Stimulated activated CD8-positive, alpha-beta memory T cell treated with anti-CD3 and anti-CD28 coated beads, Interleukin-12 subunit alpha, Interleukin-12 subunit beta, amount 100 ng/mL, for 1 hour (primary cell): ENCODE measurements around the gene MYH4.

Experiments
- DNase-seq: peaks from one replicate; pipeline ENCODE4 v3.0.0-alpha.2; 2020; ENCODE audit warnings: low read depth

MYH4 gene

DNA sequence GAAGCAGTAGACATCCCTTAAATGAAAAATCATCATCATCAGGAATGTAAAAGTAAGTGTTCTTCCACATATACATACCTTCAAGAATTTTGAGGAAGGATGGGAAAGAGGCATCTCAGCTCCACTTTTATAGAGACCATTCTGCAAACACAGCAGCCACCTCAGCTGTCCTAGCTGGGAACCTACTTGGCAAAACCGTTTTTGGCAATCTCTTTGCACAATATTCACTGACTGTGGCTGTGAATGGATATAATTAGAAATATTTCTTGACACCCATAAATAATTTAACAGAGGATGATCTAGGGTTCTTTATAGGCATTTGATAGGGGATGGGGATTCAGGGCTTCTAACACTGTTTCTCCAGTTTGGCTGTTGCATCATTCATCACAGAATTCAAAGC is at the start of gene MYH4:
MYH4 (minus strand) TSS at position 101 of the 400 bp plus-strand sequence. CDS start 2,814 bp downstream, outside the sequence.
- no peak for DNase-seq

DNA sequence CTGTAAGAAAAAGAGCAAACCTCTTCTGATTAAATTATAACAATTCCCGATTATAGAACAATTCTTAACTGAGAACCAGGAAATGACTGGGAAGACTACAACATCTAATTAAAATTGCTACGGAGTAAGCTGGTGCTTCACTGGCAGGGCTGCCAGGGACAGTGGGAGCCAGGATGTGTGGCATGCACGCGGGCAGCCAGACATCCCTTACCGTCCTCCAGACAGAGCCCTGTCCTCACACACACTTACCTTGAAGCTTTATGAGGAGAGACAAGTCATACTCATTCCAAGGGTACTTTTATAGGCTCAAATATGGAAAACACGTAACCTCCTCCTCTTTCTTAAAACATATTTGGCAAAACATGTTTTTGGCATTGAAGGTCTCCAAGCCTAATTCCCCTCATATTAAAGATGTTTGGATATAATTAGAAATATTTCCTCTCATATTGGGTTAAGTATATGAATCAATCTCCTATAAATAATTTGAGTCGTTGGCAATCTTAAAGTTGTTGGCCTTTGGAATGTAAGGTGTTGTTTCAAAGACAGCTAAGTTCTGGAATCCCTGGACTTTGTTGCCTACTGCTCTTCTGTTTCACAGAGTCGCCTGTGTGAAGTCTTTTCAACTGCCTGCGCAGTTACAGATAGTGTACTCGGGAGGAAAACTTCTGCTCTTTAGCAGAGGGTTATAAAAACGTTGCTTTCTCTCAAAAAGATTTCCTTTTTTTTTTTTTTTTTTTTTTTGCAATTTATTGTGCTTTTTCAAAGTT is 49.1 kb upstream of the MYH4 start, which contains the start of gene MYH1:
MYH1 (minus strand) TSS at position 272 of the 767 bp plus-strand sequence. CDS start 1,900 bp downstream, outside the sequence.
- DNase-seq = no peak

DNA sequence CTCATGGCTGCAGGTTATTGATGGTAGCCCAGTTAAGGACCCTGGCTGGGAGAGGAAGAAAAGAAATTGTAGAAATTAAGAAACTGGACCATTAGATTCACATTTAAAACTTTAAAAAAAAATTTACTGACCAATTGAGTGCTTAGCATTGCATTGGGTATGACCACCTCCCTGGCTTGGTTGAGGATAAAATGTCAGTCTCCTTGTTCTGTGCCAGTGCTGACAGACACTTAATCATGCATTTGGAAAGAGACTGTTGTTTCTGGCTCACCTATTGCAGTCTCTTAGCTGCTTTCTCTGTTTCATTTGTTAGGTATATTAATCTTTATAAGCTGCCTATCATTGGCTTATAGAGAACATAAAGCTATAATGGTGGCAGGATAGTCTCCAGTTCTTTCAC is 47.3 kb upstream of the MYH4 start:
- DNase-seq = no peak

DNA sequence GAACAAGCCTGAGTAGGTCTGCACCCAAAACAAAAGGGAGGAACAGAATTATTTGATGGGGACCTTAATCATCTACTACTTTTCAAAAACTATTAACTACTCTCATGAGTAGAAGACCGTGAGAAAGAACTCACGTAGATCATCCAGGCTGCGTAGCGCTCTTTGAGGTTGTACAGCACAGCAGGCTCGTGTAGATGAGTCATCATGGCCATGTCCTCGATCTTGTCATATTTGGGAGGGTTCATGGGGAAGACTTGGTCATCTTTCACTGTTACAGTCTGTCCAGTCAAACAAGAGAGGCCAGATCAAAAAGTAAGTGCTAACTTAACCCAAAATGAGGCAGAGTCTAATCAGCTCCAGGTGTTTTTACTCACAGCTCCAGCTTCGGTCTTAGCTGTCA is 46.7 kb upstream of the MYH4 start:
- no peak for DNase-seq

DNA sequence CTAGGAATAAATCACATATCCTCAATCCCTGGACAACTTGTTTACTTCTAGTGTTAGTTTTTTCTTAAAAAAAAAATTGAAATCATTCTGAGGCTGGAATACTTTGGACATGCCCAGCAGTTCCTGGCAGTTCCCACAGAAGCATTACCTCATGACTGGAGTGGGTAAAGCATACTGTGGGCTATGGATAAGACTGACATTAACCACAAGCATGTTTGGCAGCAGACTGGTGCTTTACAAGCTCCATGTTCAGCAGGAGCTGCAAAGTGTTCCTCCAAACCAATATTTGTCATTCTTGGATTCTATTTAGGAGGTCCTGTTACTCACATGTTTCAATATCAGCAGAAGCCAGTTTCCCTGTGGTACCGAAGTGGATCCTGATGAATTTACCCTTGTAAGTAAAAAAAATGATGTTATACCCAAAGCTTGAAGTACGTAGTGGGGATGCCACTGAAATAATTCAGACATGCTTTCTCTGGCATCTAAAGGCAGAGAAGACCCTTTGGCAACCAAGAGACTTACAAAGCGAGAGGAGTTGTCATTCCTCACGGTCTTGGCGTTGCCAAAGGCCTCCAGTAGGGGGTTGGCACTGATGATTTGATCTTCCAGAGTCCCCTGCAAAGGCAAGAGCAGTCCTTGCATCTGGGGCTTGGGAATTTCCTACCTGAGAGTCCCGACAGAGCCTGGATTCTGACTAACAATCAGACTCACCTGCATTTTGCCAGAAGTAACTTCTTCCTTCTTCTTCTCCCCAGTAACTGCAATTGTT is 44.1 kb upstream of the MYH4 start:
- DNase-seq = no peak

DNA sequence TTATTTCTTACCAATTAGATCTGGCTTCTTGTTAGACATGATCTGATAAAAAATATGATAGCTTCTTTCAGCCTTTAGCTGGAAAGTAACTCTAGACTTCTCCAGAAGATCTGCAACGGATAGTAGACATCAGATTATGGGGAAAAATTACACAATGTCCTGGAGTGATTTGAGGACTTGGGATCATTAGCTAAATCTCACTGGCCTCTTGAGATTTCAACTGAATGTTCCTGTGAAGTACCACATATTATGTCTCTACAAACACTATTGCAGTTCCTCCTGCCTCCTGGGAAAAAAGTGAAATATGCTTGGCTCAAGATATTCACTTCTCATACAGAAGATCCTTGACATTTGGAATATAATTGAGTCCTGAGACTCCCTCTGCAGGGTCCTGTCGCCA is 43.5 kb upstream of the MYH4 start:
- no peak for DNase-seq

DNA sequence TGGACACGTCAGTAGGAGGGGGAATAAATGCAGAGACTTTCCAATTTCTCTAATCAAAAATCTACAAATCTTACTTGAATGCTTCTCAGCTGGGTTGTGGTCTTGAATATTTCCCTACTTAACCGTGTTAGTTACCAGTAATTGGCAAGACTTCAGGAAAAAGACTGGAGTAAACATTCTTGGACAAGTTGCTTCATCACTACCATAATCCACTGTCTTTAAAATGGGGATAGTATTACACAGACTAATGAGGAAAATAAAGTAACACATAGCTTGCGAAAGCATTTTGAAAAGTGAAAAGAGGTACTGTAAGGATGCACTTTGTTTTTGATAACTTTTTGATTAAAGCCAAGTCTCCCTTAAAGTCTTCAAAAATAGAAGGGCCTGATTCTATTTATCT is 30.6 kb upstream of the MYH4 start:
- no peak for DNase-seq

DNA sequence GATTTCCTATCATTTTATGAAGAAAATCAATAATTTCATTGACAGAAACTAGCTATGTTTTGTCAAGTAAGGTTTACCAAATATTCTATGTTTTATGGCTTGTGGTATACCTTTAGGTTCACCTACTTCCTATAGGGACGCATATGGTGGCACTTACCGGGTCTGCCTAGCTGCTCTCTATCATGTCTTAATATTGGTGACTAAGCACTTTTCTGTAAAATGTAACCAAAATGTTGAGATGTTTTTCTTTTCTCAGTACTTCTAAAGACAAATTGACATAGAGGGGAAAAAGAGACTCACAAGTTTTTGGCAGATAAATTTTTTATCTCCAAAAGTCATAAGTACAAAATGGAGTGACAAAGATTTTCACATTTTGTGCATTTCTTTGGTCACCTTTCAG is 22.6 kb upstream of the MYH4 start:
- no peak for DNase-seq

DNA sequence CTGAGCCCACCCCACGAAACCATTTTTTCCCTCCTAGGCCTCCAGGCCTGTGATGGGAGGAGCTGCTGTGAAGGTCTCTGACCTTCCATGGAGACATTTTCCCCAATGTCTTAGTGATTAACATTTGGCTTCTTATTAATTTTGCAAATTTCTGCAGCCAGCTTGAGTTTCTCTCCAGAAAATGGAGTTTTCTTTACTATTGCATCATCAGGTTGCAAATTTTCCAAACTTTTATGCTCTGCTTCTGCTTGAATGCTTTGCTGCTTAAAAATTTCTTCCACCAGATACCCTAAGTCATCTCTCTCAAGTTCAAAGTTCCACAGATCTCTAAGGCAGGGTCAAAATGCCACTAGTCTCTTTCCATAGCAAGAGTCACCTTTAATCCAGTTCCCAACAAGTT is 12.9 kb upstream of the MYH4 start:
- no peak for DNase-seq

DNA sequence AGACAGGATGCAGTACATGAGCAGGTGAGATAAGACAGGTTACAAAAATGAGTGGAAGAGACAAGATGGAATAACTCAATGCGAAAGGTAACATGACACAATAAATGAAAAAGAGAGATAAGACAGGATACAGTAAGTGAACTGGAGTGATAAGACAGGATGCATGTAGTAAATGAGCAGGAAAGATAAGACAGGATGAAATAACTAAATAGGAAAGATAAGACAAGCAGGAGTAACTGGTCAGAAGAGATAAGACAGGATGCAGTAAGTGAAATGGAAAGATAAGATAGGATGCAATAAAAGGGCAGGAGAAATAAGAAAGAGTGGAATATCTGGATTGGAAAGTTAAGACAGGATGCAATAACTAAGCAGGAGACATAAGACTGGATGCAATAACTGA is 8.3 kb upstream of the MYH4 start:
- no peak for DNase-seq

DNA sequence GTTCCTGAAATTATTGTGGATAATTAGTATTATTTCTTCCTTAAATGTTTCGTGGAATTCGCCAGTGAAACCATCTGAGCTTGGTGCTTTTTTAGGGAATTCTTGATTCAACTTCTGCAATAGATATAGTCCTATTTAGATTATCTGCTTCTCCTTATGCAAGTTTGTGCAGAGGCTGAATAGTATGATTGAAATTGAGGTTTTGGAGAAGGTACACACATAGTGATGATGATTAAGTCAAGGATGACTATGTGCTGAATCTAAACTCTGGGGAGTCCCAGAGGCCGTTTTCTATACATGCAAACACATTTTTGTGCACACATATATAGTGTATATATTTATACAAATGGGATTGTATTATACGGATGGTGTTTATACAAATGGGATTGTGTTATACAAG is 5.2 kb upstream of the MYH4 start:
- DNase-seq = no peak

DNA sequence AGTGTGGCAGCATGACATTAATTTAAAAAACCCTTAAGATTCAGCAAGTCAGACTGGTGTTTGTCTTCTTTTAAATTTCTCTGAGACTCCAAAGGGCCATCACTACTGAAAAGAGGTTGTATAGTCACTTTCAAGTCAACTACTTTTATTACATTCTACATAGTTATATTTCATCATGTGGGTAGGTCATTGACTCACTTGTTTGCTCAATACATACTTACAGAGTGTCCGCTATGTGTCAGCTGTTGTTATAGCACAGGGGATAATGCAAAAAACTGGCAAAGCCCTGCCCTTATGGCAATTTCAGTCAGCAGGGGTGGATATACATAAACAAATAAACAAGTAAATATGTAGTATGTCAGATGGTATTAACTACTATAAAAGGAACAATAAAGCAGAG is 2.5 kb upstream of the MYH4 start:
- DNase-seq = no peak

DNA sequence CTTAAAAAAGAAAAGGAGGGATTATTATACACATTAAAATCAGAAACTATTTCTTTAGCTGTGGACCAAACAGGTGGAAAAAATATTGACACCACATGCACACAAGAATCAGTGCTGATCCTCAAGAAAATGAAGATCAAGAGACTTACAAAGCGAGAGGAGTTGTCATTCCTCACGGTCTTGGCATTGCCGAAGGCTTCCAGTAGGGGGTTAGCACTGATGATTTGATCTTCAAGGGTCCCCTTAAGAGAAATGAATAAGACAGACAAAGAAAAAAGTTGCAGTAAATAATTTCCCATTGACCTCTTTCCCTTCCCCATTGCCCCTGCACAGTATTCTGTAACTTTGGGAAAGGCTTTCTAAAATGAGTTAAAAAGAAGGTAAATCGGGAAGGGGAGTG is 6.0 kb downstream of the MYH4 start:
- DNase-seq = no peak

DNA sequence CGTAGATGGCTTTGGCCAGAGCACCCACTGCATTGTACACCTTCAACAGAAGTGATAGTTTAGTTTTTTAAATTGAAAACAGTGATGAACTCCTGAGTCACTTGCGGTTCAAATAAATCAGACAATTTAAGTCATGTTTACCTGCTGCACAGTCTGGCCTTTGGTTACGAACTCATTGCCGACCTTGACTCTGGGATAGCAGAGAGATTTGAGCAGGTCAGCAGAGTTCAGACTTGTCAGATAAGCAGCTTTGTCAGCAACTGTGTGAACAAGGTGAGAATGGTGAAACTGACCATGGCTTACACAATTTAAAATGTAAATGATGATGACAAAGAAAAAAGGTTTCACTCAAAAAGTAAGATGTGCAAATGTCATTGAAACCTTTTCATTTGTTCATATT is 9.3 kb downstream of the MYH4 start:
- no peak for DNase-seq

DNA sequence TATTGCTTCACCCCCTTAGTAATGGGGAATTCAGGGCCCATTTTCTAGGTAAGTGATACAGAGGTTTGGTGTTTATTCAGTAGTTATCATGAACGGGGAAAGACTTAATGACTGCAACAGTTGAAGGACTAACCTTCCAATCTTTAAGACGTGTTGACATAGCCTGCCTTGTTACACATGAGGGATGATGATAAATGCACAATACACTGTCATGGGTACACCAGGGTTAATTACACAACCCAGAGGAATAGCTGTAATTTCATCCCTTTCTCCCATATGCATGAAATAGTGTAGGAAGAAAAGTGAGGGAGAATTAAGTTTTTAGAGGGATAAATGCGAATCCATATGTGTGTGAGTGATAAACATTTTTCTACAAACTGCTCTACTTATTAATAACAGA is 10.7 kb downstream of the MYH4 start:
- no peak for DNase-seq

DNA sequence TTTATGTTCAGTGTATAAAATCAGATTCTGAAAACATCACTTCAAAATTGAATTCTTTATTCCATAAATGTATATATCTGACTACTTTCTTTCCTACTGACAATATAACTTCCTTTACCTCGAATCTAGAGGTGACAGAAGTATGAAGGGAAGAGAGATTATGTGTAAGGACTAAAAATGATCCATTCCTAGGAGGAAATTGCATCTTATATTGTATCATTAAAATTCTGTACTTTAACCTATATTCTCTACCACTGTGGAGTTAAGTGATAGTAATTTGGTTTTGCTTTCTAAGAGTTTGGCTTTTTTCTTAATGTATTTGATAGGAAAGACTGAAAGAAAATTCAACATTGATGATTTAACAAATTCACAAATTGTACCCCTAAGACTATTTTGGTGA is 11.4 kb downstream of the MYH4 start:
- no peak for DNase-seq

DNA sequence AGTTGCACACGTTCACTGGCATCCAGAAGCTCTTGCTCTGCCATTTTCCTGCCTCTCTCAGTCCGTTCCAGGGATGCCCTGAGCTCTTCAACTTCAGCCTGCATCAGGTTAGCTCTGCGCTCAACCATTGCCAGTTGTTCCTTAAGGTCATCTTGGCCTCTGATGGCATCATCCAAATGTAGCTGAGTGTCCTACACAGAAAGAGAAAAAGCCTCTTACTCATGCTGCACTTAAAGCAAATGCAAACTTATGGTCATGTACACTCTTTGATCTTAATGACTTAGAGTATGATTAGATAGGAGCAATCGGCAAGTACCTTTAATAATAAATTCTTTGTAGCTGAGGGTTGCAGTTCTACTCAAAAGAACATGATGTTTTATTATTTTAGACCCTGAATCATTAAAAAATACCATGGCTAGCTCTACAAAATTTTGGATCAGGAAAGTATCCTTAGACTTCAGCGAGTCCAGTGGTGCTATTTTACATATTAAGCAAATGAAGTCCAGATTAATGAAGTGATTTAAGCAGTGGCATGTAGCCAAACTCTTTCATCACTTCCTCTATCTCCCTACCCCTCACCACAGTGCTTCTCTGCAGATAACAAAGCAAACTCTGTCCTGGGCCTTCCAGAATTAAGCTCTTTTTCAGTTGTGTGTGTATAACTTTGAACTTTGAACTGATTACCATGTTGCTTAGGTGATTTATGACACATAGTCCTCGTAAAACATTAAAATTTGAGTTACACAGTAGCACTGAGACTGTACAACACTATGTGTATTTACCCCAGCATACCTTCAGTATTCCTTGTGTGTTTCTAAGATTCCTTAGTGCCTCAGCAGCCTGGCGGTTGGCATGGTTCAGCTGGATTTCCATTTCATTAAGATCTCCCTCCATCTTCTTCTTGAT is 22.1 kb downstream of the MYH4 start:
- DNase-seq = no peak

DNA sequence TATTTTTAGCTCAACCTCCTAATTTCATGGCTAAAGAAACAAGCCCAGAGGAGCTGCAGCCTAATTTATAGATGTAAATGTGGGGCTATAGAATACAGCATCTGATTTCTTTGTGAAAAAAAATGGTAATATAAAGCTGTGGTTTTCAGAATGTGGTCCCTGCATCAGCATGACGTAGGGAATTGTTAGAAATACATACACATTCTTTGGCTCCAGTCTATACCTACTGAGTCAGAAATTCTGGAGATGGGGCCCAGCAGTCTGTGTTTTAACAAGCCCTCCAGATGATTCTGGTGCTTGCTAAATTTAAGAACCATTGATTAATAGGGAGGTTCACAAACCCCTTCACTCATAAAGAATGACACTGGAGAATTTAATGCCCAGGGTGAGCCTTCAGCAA is 29.5 kb downstream of the MYH4 start:
- DNase-seq = no peak

DNA sequence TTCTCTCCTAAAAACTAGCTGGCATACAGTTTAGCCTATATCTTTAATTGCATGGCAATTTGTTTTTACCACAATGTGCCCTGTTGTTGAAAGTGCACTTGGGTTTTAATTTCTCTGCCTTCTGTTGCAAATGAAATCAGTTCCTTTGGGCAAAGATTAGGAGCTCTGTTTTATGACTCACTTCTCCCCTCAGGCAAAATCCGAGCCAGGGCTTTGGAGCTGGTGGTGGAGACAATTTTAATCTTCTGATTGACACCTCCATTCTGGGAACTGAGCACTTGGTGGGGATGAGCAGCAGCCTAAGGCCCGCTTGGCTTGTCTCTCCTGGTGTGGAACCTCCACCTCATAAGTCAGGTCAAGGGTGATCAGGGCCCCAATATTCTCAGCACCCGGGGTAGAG is 34.3 kb downstream of the MYH4 start:
- no peak for DNase-seq

DNA sequence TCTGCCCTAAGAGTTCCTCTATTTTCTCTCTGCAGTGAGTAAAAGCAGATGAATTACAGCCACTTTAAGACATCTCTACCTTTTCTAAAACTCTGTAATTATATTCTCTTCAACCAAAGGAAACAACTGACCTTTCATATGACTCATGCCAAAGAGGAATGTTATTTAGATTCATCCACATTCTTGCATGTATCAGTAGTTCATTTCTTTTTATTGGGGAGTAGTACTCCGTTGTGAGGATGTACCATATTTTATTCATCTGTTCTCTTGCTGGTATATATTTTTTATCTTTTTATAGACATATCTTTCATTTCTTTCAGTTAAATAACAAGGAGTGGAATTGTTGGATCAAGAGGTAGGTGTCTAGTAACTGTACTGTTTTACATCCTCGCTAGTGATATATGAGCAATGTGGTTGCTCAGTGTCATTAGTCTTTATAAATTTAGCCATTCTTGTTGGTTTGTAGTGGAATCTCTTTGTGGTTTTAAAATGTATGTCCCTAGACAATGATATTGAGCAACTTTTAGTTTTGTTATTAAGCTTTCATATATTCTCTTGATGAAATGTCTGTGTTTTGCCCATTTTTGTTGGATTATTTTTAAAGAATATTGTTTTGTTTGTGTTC is 39.8 kb downstream of the MYH4 start:
- DNase-seq = no peak

DNA sequence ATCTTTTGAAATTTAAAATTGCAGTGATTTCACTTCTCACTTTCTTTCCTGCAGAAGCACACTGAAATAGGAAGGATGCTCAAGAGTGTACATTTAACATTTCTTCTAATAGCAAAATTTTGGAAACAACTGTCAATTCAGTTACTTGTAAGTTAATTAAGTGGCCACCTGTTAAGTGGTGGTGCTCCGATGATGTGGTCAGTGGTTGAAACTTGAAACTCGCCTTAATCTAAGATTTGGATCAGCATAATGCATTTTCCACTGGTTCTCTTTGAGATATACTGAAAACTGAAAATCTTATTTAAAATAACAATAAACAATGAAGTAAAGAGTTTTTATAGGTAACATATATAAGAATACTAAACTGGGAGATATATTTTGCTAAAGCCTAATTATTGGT is 40.6 kb downstream of the MYH4 start:
- no peak for DNase-seq

DNA sequence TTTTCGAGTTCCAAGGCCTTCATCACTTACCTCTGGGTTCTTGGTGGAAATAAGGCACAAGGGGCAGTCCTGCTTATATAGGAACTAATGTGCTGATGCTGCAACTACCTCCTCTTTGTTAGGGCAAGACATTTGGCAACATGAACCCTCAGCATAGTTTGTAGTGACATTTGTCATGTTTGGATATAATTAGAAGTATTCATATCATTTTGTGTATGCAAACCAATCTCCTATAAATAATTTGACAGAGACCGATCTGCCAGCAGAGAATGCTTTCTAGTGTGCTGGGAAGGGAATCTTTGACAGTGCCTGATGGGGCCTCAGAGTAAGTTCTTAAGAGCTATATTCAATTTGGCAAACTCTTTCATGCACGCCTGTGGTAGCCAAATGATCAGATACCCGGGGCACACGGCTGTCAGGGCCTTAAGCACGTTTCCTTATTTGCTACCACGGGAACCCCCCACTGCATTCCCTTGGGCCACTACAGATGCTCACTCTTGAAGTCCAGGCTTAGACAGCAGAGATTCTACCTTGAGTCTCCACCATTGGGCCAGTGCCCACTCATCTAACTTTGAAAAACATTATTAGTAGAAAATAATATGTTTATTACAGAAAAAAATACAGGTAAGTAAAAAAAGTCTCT is 47.3 kb downstream of the MYH4 start, which contains the start of gene MYH8:
MYH8 (minus strand) TSS at position 51 of the 643 bp plus-strand sequence. CDS start 1,723 bp downstream, outside the sequence.
- DNase-seq = no peak
